ENCODE measurements around the gene ZNF587B.
A peak's percentile ranks its signal among the peaks of the same experiment; 100 is the strongest.
"Not testable (repeated sequence)": the region's sequence is repeated elsewhere in the genome, so short reads cannot be mapped to it uniquely, and the experiment has no call there.

The ZNF587B gene

DNA sequence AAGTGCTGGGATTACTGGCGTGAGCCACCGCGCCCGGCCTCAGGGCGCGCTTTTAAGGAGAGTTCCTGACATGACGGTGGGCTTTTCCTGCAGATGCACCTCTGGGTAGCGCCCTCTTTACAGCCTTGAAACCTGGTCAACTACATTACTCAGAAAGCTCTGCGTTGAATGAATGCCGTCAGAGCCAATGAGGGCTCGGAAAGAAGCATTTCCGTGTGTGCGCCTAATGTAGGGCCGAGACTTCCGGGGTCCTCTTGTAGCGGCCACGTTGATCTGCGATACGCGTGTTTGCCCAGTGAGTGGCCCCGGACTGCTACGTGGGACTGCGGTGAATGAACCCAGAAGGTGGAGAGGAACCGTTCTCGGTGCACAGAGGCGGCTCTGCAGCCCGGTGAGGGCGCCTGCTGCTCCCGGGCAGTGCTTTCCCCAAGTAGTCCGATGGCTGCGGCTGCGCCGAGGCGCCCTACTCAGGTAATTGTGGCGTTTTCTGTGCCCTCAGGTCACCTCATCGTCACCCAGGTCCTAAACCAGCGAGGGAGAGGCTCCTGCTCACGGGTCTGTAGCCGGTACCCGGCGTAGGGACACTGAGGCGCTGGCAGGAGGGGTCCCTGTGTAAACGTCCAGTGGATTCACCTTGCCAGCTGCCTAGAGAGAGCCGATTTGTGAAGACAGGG lies 10.5 kb upstream of the ZNF587B start:
- DNase-seq: peak; percentile 88

DNA sequence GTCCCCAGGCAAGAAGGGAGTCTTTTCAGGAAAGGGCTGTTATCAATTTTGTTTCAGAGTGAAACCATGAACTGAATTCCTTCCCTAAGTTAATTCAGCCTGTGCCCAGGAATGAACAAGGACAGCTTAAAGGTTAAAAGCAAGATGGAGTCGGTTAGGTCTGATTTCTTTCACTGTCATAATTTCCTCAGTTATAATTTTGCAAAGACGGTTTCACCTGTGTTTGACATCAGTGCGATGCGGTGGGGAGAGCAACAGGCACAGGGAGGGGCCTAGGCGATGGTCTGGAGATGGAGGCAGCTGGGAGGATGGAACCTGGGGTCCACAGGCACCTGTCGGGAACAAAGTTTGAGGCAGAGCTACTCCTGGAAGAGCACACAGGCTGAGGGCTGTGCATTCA lies 9.5 kb upstream of the ZNF587B start:
- DNase-seq: no peak

DNA sequence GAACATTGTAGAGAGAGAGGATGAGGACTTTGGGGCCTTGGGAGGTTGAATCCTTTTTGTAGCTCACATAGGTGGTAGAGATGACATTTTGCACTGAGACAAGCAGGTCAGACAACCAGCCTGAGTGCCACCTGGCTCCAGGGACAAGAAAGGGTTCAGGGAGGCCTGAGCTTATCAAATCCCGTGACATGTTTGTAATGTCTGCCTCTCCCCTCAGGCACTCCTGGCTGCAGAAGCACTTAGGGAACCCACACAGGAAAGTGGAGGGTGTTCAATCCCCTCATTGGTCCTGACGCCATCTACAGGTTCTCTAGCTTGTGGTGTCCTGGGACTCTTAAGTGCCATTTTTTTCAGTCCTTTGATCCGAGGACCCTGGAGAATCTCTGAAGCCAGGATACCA lies 9.0 kb upstream of the ZNF587B start:
- not testable (repeated sequence) for DNase-seq

DNA sequence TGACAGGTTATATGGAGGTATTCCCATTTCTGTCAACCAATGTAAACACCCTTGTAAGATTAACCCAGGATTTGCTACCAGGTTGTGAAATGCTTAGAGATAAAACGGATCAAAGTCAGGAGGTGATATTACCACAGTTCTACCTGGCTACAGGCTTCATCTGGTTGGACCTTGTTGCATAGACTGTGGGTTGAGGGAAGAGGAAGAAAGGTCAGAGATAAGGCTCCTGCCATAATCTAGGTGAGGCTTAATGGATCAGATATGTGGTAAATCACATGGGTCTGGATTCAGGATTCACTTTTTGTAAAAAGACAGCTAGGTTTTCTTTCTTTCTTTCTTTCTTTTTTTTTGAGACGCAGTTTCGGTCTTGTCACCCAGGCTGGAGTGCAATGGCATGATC lies 8.6 kb upstream of the ZNF587B start:
- DNase-seq: not testable (repeated sequence)

DNA sequence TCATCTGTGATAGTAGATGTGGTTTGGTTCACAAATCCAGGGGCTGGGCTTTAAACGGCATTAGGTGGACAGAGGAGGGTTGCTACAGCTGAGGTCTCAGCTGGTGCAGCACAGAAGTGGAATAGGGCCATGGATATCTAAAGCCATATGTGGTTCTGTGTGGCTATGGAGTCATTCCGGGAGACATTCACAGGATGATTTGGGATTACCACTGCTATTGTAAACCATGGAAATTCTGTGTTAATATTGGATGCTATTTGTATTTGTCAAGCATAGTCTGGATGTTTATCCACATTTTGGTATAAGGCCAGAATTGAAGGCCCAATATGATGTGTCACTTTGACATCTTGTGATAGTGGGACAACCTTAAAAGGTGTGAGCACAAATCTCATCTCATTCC lies 6.9 kb upstream of the ZNF587B start:
- not testable (repeated sequence) for DNase-seq

- DNase-seq: not testable (repeated sequence)
These were observed 6.5 kb upstream of the ZNF587B start for GRCh38 chr19:57823608-57824007.

DNA sequence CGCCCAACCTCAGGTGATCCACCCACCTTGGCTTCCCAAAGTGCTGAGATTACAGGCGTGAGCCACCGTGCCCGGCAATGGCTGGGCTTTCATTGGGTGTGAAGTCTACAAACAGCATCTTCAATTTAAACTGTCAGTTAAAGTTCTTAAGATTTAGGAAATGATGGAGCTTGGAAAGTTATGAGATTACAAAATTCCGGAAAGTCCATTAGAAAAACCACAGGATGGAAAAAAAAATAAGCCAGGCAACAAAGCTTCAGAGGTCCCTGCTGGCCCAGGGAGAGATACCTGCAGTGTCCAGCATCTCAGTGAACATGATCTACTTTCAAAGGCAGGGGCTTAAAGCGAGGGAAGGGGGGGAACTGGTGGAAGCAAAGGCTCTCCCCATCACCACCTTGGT lies 4.6 kb upstream of the ZNF587B start:
- DNase-seq: no peak

DNA sequence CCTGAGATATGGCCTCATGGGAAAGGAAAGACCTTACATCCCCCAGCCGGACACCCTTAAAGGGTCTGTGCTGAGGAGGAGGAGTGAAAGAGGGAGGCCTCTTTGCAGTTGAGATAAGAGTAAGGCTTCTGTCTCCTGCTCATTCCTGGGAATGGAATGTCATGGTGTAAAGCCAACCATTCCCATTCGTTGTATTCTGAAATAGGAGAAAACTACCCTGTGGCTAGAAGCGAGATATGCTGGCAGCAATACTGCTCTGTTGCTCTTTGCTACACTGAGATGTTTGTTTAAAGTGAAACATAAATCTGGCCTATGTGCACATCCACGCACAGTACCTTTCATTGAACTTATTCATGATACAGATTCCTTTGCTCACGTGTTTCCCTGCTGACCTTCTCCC lies 783 bp upstream of the ZNF587B start:
- DNase-seq: no peak

- DNase-seq: not testable (repeated sequence)
These were observed 6.9 kb downstream of the ZNF587B start for GRCh38 chr19:57836991-57837390.

GRCh38 chr19:57838622-57839191 lies 8.6 kb downstream of the ZNF587B start:
- DNase-seq: not testable (repeated sequence)

- DNase-seq: no peak
These were observed 11.1 kb downstream of the ZNF587B start for GRCh38 chr19:57841122-57841763.

GRCh38 chr19:57847164-57847563 lies 17.1 kb downstream of the ZNF587B start:
- not testable (repeated sequence) for DNase-seq

GRCh38 chr19:57849162-57849665 lies 19.1 kb downstream of the ZNF587B start:
- DNase-seq: not testable (repeated sequence)

- peak; percentile 81 for DNase-seq
These were observed 19.8 kb downstream of the ZNF587B start, which contains the start of gene ZNF587 for GRCh38 chr19:57849666-57850473. TSS of gene ZNF587 (plus strand) at chr19:57849859. CDS start at chr19:57850039, 180 bp downstream.

DNA sequence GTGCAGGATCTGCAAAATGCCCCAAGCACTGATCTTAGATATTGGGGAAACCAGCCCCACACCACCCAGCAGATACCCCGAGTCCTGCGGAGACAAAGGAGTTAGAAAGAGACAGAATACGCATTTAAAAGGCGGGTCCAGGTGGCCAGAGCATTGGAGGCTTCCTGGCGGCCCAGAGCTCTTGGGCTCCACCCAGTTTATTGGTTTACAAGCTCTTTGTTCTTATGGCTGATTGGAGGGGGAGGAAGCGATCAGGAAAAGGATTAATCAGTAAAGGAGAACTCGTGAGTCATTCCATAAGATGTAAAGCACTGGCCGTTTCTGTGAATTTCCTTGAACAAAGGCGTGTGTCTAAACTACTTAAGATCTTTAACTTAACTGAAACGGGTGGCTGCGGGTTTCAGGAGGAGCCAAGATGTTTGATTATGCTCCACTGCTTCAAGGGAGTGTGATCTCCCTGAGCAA lies 20.5 kb downstream of the ZNF587B start:
- peak; percentile 49 for DNase-seq

GRCh38 chr19:57851812-57852603 lies 21.9 kb downstream of the ZNF587B start:
- DNase-seq: not testable (repeated sequence)

GRCh38 chr19:57854117-57854516 lies 24.0 kb downstream of the ZNF587B start:
- DNase-seq: not testable (repeated sequence)

DNA sequence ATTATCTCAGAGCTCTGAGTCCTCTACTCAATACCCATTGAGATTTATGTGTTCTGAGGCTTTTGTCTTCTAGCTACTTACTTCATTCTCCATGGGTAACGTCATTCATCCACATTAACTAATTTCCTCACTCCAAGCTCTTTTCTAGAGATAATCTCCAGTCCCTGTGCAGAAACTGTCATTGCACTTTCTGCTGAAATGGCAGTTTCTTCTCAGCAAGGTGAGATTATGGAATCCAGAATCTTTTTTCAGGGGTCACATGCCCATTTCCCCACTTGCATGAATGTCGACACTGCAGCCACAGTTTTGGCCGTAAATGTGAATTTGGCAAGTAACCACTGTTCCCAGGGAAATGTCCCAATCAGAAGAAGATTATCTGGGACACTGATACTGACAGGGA lies 32.3 kb downstream of the ZNF587B start:
- not testable (repeated sequence) for DNase-seq

- DNase-seq: no peak
These were observed 37.9 kb downstream of the ZNF587B start for GRCh38 chr19:57867868-57868492.

GRCh38 chr19:57869655-57870054 lies 39.6 kb downstream of the ZNF587B start:
- DNase-seq: not testable (repeated sequence)

DNA sequence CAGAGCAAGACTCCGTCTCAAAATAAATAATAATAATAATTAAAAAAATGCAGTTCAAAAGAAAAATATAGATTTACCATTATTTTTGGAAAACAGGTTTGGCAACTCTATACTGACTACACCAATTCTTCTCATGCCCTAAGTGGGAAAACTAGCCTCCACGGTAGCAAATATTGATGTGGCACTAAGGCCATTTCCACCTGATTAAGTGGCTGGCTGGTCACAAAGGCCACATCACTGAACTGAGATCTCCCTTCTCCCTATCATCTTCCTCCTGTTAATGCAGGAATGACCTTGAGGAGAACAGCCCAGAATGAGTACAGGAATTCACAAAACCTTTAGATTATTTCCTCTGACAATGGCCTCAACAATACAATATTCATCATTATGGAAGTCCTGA lies 40.1 kb downstream of the ZNF587B start:
- no peak for DNase-seq

GRCh38 chr19:57872450-57872849 lies 42.4 kb downstream of the ZNF587B start:
- DNase-seq: no peak
